GM12864 (cell line): ENCODE data around the gene GAS2.

Experiments used
- DNase-seq: peaks from one replicate; pipeline ENCODE4 v3.0.0-alpha.2; 2011; ENCODE audit warnings: low read depth
- H3K4me3 ChIP-seq: 2 replicates; pipeline ENCODE4 v1.5.1; 2011; ENCODE audit warnings: mild to moderate bottlenecking, low read depth, low read length, control low read depth
- TF ChIP-seq, protein P1 (sequence below): IDR thresholded peaks from 2 replicates; pipeline ENCODE4 v1.5.1; 2011; ENCODE audit warnings: low read depth, mild to moderate bottlenecking, moderate library complexity, low read length, control low read depth, inconsistent platforms; ENCODE audit errors: missing control alignments

GAS2 gene

GRCh38 chr11:22779850-22780249 is 113.4 kb downstream of the GAS2 start:
- no peak overlapping the region for H3K4me3 ChIP-seq
- TF ChIP-seq, protein P1, sequence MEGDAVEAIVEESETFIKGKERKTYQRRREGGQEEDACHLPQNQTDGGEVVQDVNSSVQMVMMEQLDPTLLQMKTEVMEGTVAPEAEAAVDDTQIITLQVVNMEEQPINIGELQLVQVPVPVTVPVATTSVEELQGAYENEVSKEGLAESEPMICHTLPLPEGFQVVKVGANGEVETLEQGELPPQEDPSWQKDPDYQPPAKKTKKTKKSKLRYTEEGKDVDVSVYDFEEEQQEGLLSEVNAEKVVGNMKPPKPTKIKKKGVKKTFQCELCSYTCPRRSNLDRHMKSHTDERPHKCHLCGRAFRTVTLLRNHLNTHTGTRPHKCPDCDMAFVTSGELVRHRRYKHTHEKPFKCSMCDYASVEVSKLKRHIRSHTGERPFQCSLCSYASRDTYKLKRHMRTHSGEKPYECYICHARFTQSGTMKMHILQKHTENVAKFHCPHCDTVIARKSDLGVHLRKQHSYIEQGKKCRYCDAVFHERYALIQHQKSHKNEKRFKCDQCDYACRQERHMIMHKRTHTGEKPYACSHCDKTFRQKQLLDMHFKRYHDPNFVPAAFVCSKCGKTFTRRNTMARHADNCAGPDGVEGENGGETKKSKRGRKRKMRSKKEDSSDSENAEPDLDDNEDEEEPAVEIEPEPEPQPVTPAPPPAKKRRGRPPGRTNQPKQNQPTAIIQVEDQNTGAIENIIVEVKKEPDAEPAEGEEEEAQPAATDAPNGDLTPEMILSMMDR = no peak
- DNase-seq = no peak

GRCh38 chr11:22780952-22781593 is 114.7 kb downstream of the GAS2 start:
- peak; percentile 29 for DNase-seq
- no peak overlapping the region for H3K4me3 ChIP-seq
- TF ChIP-seq, protein P1 = no peak

GRCh38 chr11:22785251-22785650 is 118.8 kb downstream of the GAS2 start:
- no peak overlapping the region for H3K4me3 ChIP-seq
- TF ChIP-seq, protein P1 = no peak
- no peak for DNase-seq

GRCh38 chr11:22786475-22786874 is 120.1 kb downstream of the GAS2 start:
- H3K4me3 ChIP-seq = no peak overlapping the region
- TF ChIP-seq, protein P1 = no peak
- no peak for DNase-seq

GRCh38 chr11:22787055-22787454 is 120.6 kb downstream of the GAS2 start:
- no peak for DNase-seq
- TF ChIP-seq, protein P1 = no peak
- H3K4me3 ChIP-seq = no peak overlapping the region

DNA sequence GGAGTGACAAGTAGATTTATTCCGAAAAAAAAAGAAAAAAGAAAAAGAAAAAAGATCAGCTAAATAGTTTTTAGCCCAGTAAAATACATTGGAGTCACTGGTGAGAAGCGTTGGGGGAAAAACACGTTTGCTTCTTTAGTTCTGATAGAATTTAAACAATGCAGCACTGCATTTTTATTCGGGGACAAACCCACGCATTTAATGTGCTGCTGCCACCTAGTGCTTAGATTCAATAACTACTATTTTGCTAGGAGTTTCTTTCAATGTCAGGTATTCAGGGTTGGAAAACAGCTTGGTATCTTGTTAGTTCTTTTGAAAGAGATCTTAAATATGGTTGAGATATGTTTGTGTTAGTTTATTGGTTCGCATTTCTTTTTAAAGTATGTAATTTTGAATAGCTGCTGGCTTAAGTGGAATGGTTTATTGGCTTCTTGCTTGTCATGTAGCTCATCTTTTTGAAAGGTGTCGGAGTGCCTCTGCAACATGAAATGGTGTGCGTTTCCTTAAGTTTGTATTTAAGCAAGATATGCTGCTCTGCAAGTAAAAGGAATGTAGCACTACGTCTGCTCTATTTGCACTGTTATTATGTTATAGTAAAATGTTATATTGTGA is 121.2 kb downstream of the GAS2 start:
- no peak for DNase-seq

More for the DNA sequence above, 121.2 kb downstream of the GAS2 start:
- TF ChIP-seq, protein P1 = peak; percentile 58
- H3K4me3 ChIP-seq = no peak overlapping the region
